NCI-H2227 (cell line): ENCODE measurements around the gene FBXL20.
"Not testable (repeated sequence)": the region's sequence is repeated elsewhere in the genome, so short reads cannot be mapped to it uniquely, and the experiment has no call there.

Experiments
- DNase-seq: peaks from one replicate; lab custom pipeline; 2025; ENCODE audit not compliant: unreplicated experiment; lab: John Stamatoyannopoulos, UW

Gene FBXL20

DNA sequence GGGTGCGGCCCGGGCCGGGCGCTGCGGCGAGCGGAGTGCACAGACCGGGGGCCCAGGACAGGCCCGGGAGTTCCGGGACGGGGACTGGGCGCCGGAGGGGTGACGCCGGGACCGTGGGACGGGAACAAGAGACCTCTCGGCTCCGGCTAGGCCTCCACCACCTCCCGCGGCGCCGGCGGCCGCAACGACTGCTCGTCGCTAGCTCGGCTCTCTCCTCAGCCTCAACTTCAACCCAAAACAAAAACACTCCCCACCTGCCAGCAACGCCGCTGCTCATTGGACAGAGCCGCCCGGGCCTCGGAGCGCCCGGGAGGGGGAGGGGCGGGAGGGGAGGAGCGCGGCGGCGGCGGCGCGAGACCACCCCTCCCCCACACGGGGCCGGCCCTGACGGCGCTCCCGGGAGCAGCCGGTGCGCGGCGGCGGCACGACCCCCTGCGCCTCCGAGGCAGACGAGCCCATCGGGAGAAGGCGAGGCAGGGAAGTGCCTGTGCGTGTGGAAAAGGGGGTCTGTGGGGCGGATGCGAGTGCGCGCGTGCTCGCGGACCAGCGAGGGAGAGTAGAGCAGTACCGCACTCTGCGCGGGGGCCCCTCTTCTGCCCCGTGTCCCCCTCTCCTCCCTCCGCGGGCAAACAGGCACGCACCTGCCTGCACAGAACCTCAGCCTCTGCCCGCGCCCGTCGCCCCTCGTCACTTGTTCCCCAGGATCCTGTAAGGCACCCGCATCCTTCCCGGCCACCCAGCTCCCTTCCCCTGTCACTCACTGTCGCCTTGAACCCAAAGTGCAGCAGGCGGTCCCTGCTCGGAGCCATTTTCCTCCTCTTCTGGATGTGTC, at the start of gene FBXL20:
FBXL20 (minus strand) TSS at position 215 of the 832 bp plus-strand sequence. CDS start 224 bp downstream, outside the sequence.
- DNase-seq, result peak; percentile 93

GRCh38 chr17:39450847-39451581, 49.6 kb upstream of the FBXL20 start, which contains the start of gene MED1:
TSS of gene MED1 (minus strand) at chr17:39451263. CDS start at chr17:39451062, 201 bp downstream.
- peak; percentile 99 for DNase-seq

GRCh38 chr17:39450051-39450450, 48.6 kb upstream of the FBXL20 start:
- DNase-seq, result no peak

GRCh38 chr17:39447561-39447960, 46.1 kb upstream of the FBXL20 start:
- no peak for DNase-seq

GRCh38 chr17:39443326-39443725, 41.9 kb upstream of the FBXL20 start:
- no peak for DNase-seq

DNA sequence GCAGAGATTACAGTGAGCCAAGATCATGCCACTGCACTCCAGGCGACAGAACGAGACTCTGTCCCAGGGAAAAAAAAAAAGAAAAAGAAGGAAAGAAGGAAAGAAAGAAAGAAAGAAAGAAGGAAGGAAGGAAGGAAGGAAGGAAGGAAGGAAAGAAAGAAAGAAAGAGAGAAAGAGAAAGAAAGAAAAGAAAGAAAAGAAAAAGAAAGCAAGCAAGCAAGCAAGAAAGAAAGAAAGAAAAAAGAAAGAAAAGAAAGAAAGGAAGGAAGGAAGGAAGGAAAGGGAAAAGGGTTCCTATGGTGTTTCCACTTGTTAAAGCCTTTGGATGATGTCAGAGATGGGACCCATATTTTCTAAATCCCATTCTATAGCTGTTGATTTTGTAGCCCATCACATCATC, 38.4 kb upstream of the FBXL20 start:
- DNase-seq, result not testable (repeated sequence)

DNA sequence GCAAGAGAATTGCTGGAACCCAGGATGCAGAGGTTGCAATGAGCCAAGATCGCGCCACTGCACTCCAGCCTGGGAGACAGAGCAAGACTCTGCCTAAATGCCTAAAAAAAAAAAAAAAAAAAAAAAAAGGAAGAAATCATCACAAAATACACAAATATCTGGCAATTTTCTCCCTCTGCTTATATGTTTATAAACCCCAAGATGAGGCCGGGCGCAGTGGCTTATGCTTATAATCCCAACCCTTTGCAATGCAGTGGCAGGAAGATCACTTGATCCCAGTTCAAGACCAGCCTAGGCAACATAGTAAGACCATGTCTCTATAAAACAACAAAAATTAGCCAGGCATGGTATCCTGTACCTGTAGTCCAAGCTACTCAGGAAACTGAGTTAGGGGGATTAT, 28.2 kb upstream of the FBXL20 start:
- no peak for DNase-seq

DNA sequence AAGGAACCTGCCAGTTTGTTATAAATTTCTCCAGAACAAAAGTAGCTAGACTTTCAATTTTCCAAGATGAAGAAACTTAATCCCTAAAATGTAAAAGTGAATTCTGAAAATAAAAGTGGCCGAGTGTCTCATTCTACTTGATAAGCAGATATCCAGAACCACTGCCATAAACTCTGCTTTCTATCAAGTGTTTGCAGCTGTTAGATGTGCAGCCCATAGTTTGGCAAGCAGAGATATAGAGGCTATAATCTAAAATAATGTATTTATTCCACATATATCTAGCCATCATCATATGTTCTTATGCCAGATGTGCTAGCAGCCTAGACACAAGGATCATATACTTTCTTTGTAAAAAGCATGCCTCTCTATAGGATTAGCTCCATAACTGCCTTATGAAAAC, 14.7 kb upstream of the FBXL20 start:
- DNase-seq, result no peak

DNA sequence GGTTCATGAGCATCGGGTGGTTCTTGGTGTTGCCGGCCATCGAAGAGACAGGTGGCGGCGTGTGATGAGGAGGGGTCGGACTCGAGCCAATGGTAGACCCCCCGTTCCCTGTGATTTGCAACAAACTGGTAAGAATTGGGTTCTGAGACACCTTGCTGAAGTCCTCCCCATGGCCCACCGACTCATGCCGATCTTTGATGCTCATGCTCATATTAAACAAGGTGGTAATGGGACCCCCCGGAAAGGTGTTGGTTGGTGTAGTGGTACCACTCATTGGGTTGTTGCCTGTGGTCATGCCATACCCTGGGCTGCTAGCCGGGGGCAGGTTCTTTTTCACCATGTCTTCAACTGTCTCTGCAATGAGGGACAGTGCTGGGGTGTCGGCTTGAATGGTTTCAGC, 8.9 kb upstream of the FBXL20 start:
- no peak for DNase-seq

GRCh38 chr17:39408360-39408759, 6.9 kb upstream of the FBXL20 start:
- DNase-seq, result no peak

DNA sequence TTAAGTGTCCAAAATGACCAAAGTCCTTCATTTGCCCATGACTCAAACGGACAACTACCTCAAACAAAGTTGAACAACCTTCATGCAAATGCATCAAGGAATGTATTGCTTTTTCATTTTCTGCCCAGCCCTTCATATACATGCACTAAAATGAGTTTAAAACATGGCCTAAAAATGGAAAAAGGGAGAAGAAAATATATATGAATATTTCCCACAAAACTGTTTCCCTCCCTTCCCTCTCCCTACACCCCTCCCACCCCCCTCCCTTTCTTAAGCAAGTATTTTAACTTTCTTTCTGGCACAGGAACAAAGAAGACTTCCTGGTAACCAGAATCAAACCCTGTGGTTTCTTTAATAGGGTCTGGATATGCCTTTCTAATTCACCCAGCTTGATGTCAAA, 5.5 kb upstream of the FBXL20 start:
- no peak for DNase-seq

DNA sequence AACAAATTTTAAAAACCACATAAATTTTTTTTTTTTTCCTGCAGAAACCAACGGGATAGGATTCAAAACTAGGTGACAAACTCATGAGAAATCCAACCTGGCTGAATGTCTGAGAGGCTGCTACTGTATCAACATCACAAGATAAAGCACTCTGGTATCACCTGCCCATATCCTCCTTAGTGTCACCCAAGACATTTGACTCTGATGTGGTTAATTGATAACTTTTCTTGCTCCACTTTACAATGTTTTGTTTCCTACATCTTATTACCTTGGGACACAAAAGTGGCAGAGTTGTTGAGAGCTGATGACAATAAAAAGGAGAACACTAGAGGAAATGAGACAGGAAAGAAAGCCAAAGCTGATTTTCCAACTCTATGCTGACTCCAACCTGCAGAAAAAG, 4.0 kb upstream of the FBXL20 start:
- DNase-seq, result no peak

- DNase-seq, result no peak
Measured at GRCh38 chr17:39404542-39405378, 3.3 kb upstream of the FBXL20 start.

- DNase-seq, result no peak
Measured at GRCh38 chr17:39402890-39403605, 1.6 kb upstream of the FBXL20 start.

DNA sequence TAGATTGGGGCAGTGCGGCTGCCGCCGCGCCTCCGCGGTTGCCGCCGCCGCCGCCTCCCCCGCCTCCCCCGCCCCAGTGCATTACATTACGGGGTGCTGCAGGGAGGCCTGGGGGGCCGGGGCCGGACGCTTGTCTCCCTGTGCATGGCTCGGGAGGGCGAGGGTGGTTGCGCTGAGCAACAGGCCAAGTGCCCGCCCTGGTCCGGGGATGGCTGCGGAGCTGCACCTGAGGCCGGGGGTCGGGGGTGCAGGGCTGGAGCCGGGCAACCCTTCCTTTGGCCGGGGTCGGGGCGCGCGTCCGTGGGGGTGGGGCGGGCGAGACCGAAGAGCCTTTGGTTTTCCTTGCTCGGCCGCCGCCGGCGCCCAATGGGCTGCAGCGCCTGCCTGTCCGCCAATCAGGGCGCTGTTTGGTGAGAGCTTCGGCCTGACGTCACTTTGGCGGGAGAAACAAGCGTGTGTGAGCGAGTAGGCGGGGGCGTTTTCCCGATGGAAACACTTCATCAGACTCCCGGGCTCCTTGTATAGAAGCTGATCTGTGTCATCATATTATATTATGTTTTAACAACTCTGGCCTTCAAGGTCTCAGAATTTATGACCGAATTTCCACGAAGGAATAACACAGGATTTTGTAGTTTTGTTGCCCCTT, 941 bp upstream of the FBXL20 start:
- peak; percentile 97 for DNase-seq

GRCh38 chr17:39400547-39401411, 647 bp downstream of the FBXL20 start:
- peak; percentile 47 for DNase-seq

DNA sequence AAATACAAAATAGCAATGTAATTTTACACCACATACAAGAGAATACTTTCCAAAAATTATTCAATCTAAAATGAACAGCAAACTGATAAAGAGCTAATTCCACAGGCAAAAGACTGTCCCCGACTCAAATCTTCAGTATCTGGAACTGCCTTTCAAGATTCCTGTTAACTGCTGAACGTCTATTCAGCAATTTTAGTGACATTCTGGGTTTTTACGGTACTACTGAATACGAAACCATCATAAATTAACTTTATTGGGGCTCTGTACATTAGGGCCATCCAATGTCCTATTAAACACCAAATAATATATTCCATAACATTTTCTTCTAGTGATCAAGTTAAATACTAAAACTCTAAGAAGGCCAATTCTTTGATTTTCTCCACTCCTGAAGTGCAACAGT, 1.6 kb downstream of the FBXL20 start:
- DNase-seq, result no peak

DNA sequence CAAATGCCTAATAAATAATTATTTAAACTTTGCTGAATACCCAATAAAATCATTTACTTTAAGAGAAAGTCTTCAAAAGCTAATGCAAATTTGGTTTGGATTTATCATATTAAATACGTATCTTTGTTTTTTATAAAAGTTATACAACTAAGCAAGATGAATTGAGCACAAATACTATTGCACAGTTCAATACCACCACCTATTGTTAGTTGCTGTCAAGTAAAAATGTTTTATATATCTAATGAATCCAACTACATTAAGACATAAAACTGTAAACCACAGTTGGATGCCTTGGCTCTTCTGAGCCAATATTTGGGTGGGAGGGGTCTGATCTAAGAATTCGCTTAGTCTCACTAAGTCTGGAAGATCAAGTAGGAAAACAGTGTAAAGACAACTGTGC, 7.7 kb downstream of the FBXL20 start:
- DNase-seq, result no peak

GRCh38 chr17:39391448-39391847, 10.0 kb downstream of the FBXL20 start:
- DNase-seq, result no peak
